DMS 273 treated with DMSO at 0.1 percent for 48 hours (cell line): ENCODE results near the gene BAHCC1.

Experiments
- DNase-seq: peaks from one replicate; lab custom pipeline; 2025; lab: John Stamatoyannopoulos, UW

Gene BAHCC1

DNA sequence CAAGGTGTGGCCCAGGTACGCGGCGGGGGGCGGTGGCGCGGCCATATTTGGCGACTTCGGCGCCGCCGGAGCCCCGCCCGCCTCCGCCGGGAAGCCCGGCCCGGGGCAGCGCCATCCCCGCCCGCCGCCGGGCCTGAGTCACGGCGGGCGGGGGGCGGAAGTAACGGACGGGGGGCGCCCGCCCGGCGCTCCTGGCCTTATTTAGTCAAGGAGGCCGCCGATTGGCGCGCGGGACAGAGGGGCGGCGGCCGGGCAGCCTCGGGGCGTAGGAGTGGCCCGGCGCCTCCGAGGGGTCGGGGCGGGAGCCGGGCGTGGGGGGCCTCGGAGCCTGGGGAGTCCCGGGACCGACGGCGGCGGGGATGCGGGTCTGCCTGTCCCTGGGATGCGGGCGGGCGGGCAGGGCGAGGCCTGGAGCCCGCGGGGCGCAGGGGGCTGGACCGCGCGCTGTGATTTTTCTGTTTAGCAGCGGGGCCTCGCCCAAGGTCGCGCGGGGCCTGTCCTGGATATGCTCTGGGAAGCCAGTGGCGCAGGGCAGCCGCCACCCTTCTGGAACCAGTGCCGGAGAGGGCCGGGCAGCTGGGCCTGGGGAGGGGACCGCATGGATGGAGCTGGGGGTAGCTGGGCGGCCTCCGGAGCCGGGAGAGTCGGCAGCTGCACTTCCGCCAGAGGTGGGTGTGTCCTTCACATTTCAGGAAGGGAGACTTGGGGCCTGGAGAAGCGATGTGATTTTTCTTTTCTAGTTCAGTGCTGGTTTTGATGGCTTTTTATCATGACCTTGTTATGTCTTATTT is 119.7 kb downstream of the BAHCC1 start:
- DNase-seq, result no peak

DNA sequence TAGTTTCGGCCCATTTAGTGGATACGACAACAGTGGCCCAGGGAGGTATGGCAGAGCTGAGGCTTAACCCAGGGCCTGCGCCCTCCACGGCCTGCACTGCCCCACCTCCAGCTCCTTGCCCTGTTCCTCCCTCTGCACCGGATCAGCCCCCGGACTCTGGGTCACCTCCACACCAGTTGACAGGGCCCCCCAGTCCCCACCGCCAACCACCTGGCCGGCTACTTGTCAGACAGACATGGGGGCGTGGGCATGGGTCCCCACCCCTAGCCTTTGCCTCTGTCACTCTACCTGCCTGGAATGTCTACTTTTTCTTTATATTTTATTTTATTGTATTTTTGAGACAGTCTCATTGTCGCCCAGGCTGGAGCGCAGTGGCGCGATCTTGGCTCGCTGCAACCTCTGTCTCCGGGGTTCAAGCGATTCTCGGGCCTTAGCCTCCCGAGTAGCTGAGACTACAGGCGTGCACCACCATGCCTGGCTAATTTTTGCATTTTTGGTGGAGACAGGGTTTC is 120.3 kb downstream of the BAHCC1 start:
- DNase-seq, result no peak
